AG09309 (cell line): Measurements from ENCODE around the gene SUGCT.

Experiments used
- DNase-seq: peaks from one replicate; pipeline ENCODE4 v3.0.0-alpha.2; 2010; ENCODE audit warnings: low read depth
- H3K4me3 ChIP-seq: 2 replicates; pipeline ENCODE4 v1.5.1; 2011; ENCODE audit warnings: mild to moderate bottlenecking, low read depth, low read length, moderate library complexity; ENCODE audit not compliant: control insufficient read depth
- TF ChIP-seq, protein P1 (sequence below): IDR thresholded peaks from 2 replicates; pipeline ENCODE4 v1.5.1; 2011; ENCODE audit warnings: mild to moderate bottlenecking, low read depth, low read length, inconsistent platforms; ENCODE audit not compliant: insufficient read depth, control insufficient read depth; ENCODE audit errors: missing control alignments

Gene SUGCT

GRCh38 chr7:40134428-40135316 lies at the start of gene SUGCT, which contains the start of gene MPLKIP:
Gene SUGCT (plus strand): TSS chr7:40135005.
Gene MPLKIP (minus strand): TSS chr7:40134622. CDS start chr7:40134567, 55 bp downstream.
- peak; percentile 62 for DNase-seq
- H3K4me3 ChIP-seq = peak within 1 kb of the TSS; percentile 99
- TF ChIP-seq, protein P1, sequence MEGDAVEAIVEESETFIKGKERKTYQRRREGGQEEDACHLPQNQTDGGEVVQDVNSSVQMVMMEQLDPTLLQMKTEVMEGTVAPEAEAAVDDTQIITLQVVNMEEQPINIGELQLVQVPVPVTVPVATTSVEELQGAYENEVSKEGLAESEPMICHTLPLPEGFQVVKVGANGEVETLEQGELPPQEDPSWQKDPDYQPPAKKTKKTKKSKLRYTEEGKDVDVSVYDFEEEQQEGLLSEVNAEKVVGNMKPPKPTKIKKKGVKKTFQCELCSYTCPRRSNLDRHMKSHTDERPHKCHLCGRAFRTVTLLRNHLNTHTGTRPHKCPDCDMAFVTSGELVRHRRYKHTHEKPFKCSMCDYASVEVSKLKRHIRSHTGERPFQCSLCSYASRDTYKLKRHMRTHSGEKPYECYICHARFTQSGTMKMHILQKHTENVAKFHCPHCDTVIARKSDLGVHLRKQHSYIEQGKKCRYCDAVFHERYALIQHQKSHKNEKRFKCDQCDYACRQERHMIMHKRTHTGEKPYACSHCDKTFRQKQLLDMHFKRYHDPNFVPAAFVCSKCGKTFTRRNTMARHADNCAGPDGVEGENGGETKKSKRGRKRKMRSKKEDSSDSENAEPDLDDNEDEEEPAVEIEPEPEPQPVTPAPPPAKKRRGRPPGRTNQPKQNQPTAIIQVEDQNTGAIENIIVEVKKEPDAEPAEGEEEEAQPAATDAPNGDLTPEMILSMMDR = peak; percentile 53

GRCh38 chr7:40092182-40092581 lies 42.6 kb upstream of the SUGCT start:
- TF ChIP-seq, protein P1 = no peak
- DNase-seq = no peak
- H3K4me3 ChIP-seq = no peak overlapping the region

DNA sequence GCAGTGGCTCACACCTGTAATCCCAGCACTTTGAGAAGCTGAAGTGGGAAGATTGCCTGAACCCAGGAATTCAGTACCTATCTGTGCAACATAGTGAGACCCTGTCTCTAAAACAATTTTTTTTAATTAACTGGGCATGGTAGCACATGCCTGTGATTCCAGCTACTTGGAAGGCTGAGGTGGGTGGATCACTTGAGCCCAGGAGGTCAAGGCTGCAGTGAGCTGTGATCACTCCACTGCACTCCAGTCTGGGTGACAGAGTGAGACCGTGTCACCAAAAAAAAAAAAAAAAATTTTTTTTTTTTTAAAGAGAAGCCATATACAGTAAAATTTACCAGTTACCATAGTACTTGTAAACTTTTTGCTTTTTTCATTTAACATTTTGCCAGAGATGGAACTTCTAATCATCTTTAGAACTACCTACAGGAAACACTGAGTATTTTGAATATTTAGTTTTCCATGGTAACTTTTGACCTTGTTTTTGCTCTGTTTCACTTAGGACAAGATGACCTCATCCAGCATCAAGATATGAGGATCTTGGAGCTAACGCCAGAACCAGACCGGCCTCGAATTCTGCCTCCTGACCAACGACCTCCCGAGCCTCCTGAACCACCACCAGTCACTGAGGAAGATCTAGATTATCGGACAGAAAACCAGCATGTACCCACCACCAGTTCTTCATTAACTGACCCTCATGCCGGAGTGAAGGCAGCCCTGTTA lies 41.0 kb upstream of the SUGCT start:
- H3K4me3 ChIP-seq = no peak overlapping the region
- no peak for DNase-seq
- TF ChIP-seq, protein P1 = no peak

- no peak overlapping the region for H3K4me3 ChIP-seq
- DNase-seq = no peak
- TF ChIP-seq, protein P1 = no peak
Measured at GRCh38 chr7:40095230-40095629, 39.6 kb upstream of the SUGCT start.

DNA sequence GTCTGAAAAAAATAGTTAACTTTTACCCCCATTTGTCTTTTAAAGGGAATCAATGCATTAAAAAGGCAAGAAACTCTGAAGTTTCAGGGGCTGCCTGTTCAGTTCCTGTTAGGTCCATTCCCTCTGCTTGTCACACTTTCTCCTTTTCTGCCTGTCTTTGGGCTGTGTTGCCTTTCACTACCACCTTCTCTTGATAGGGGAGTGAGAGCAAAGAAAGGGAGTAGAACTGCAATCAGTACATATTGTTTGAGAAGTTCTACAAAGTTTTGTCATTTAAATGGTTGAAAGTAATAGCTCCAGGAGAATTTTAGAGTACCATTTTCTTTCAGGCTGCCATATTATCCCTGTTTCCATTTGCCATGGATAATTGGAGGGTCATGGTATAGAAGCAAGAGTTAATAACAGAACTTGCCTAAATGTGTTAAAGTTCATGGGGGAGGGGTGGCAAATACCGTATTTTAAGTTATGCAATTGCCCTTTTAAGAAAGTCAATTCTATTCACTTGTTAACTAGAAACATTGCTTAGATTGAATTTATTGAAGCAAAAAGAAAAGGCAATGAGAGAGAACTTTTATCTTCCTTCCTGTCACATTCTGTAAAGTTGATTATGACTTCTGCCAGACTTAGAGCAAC lies 39.0 kb upstream of the SUGCT start:
- DNase-seq = no peak
- TF ChIP-seq, protein P1 = no peak
- no peak overlapping the region for H3K4me3 ChIP-seq

GRCh38 chr7:40097728-40098127 lies 37.1 kb upstream of the SUGCT start:
- no peak for DNase-seq
- H3K4me3 ChIP-seq = no peak overlapping the region
- TF ChIP-seq, protein P1 = no peak
